HUDEP-2 (cell line): ENCODE measurements around the gene PIK3CG.
"Not testable (repeated sequence)": the region's sequence is repeated elsewhere in the genome, so short reads cannot be mapped to it uniquely, and the experiment has no call there.

ENCODE experiments used
- DNase-seq, 76 experiments: peaks; one replicate each; lab custom pipeline; 2025; ENCODE audit not compliant: unreplicated experiment in 76 of 76; lab: John Stamatoyannopoulos, UW

The PIK3CG gene

DNA sequence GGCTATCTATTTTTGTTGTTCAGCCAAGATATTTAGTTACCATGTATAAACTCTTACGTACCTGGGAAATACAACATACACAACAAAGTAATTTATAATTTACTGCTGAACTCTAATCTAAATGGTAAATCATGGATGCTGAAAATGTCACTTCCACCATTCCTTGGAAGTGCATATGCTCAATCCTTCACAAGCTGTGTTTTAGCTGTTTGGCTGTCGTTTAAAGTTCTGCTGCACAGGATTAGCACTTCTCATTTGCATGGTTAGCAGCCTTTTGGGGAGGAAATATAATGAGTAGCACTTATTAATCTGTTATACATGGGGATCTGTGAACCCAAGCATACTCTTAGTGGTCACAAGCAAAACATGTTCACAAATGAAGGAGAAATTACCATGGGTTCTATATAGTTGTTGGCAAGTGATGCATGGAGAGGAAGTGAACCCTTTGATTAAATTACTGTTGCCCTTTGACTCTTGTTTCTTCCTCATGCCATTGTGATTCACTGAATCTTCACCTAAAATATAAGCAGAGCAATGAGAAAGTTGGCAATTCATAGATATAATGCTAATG lies 18.5 kb downstream of the PIK3CG start:
- no peak for DNase-seq

DNA sequence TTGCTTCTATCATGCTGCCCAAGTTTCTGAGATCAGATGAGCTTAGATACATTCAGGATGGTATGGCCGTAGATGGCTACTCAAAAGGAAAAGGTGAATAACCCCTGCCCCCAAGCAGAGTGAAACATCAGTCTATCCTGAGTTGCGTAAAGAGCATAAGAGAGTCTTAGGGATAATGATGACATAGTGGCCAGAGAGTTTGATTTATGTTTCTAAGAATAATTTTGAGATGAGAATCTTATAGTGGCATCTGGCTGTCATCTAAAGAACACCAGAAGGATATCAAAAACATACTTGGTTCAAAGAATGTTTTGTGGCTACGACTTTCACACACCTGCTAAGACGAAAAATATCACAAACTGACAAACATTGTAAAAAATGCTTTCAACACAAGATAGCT lies 20.6 kb downstream of the PIK3CG start:
- no peak for DNase-seq

DNA sequence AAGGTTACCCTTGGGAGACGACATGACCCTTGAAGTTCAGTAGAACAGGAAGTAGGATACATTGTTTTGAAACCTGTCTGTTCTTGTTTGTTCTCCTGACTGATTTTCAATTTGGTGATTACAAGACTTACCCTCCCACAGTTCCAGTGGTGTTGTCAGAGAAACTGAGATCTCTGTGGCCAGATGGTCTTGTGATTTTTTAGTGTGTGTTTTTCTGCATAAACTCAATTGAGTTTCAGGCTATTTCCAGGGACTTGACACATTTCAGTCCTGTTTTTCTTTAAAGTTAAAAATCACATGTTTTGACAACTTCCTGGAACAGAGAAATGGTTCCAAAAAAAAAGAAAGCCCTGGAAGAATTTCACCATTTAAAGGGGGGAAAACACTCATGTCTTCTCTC lies 22.3 kb downstream of the PIK3CG start:
- no peak for DNase-seq

- DNase-seq: no peak
Observed at GRCh38 chr7:106888204-106888603, 23.1 kb downstream of the PIK3CG start.

DNA sequence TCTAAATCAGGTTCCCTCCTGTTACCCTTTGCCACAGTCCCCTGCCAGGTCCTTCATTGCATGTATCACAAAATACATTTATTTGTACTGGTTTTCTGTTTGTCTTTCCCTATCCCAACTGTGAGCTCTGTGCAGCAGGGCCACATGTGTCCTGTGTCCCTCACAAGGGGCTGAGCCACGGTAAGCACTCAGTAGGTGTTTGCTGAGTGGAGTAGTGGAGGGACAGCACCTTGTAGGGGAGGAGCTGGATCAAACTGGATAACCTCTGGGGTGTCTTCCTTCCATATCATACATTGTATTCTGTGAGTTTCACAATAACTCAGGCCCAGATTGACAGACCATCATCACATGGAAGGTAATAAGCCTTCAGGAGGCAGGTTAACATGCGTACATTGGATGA lies 25.9 kb downstream of the PIK3CG start:
- no peak for DNase-seq

DNA sequence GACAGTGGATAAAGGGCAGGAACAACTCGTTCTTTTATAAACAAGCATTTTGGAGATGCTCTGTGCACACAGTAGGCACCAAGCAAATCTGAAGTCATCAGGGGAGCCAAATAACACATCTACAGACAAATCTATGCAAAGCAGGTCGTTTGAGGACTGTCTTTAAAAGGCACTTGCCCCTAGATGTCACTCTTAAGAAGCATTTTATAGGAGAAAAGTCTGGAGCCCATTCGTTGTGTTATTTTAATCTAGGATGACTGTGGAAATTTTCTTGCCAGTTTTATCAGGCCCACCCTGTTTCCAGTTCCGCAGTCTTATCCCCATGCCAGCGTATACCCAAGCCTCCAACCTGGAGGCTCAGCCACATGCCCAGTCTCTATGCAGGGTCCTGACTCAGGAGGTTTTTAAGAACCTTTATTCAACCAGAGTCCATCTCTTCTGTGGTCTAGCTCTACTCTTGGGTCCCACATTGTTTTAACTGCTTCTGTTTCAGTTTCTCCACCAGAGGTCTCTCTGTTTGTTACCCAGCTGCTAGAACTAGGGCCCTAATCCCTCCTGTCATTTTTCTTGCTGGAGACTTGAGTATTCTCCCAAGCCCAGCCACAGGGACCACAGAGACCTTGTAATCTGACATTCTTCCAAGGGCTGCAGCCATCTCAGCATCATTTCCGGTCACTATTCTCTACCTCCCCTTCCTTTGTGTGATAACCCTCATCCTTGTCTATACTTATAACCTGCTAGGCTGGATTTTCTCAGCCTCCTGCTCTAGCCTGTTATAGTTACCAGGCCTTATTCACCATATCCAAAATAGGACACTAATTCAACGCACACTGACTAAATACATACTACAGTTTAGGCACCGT lies 26.7 kb downstream of the PIK3CG start:
- DNase-seq: no peak

- no peak for DNase-seq
Observed at GRCh38 chr7:106893591-106893990, 28.5 kb downstream of the PIK3CG start.

GRCh38 chr7:106895246-106895864 lies 30.3 kb downstream of the PIK3CG start:
- DNase-seq: no peak

GRCh38 chr7:106896231-106896630 lies 31.1 kb downstream of the PIK3CG start:
- DNase-seq: no peak

GRCh38 chr7:106897553-106897952 lies 32.5 kb downstream of the PIK3CG start:
- DNase-seq: not testable (repeated sequence)

DNA sequence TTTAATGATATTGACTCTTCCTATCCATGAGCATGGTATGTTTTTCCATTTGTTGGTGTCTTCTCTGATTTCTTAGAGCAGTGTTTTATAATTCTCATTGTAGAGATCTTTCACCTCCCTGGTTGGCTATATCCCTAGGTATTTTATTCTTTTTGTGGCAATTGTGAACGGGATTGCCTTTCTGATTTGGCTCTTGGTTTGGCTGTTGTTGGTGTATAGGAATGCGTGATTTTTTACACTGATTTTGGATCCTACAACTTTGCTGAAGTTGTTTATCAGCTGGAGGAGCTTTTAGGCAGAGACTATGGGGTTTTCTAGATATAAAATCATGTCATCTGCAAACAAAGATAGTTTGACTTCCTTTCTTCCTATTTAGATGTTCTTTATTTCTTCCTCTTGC lies 33.9 kb downstream of the PIK3CG start:
- DNase-seq: not testable (repeated sequence)

DNA sequence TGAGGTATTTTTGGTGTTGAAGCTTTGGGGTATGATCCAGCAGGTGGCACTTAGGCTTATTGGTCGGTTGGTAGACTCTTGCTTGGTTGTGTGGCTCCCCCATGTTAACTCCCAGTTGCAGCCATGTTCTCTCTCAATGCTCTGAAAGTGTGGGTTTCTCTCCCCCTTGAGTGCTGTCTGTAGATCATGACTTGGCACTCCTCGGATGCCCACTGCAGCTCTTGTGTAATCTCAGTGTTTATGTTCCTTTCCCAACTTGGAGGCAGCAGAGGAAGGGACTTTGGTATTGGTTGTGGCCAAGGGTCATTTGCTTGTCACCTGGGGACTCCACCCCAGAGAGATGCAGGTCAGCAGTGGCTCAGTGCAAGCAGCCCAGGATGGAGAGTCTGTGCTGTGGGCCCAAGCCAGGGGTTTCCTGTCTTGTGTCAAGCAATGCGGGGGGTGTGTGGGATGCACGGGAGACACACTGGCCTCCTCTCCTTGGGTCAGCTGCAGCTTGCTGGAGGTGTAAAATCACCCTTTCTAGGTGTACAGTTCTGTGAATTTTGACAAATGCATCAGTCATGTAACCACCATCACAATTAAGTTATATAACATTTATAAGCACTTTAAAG lies 36.9 kb downstream of the PIK3CG start:
- no peak for DNase-seq

GRCh38 chr7:106905734-106906133 lies 40.7 kb downstream of the PIK3CG start:
- no peak for DNase-seq

DNA sequence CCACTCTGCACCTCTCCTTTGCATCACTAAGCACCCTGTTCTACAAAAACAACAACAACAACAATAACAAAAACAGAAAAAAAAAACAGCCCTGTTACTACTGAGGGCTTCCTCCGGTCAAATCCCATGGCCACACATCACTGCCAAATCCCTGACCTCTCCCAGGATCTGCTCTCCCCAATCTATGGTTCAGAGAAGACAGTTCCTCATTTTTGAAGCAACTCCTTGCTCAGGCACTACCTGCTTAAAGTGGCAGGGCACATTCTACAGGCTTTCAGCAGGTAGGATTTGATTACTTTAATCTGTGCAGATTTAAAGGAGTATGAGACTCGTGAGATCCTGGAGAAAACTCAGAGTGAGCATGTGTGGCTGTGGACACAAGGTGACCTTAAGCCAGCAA lies 46.9 kb downstream of the PIK3CG start:
- DNase-seq: no peak

DNA sequence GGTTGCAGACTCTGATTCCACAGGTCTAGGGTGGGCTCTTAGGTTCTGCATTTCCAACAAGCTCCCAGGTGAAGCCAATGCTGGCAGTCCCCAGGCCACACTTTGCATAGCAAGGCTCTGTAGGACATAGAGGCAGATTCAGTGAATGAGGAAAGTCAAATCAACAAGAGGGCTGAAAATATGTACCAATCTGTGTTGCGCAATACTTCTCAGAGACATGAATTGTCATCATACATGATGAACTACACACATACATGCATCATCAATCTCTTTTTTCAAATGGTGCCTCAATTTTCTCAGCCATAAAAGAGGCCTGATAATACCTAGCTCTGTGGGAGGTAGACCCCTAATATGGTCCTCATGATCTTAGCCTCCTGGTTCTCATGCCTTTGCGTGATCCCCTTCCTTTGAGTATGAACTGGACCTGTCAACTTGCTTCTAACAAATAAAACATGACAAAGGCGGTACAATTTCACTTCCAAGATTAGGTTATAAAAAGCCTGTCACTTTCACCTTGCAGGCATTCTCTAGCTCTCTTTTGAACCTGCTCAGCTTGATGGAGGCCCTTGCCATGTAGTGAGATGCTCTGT lies 49.0 kb downstream of the PIK3CG start:
- DNase-seq: no peak

GRCh38 chr7:106915407-106915806 lies 50.3 kb downstream of the PIK3CG start:
- no peak for DNase-seq

GRCh38 chr7:106915873-106916272 lies 50.8 kb downstream of the PIK3CG start:
- no peak for DNase-seq

DNA sequence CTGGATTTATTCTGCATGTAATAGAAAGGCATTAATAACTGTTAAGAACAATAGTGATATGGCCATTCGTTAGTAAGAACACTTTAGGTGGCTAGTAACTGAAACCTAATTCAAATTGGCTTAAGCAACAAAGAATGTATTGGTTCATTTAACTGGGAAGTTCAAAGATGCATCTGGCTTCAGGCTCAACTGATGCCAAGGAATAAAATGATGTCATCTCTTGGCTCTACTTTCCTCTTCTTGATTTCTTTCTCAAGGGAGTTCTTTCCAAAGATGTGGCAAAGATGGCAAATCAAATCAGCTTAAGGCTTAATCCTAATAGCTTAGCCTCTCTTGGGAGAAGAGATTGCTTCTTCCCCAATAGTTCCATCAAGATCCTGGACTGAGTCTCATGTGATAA lies 51.6 kb downstream of the PIK3CG start:
- DNase-seq: no peak

DNA sequence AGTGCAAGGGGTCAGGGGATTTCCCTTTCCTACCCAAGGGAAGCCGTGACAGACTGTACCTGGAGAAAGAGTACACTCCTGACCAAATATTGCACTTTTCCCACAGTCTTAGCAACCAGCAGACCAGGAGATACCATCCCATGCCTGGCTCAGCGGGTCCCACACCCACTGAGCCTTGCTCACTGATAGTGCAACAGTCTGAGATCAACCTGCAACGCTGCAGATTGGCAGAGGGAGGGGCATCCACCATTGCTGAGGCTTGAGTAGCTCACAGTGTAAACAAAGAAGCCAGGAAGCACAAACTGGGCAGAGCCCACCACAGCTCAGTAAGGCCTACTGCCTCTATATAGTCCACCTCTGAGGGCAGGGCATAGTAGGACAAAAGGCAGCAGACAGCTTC lies 53.9 kb downstream of the PIK3CG start:
- DNase-seq: peak in 9 of 76 experiments; percentile 1 to 11 (median 4)

GRCh38 chr7:106924468-106924867 lies 59.4 kb downstream of the PIK3CG start:
- DNase-seq: not testable (repeated sequence)

DNA sequence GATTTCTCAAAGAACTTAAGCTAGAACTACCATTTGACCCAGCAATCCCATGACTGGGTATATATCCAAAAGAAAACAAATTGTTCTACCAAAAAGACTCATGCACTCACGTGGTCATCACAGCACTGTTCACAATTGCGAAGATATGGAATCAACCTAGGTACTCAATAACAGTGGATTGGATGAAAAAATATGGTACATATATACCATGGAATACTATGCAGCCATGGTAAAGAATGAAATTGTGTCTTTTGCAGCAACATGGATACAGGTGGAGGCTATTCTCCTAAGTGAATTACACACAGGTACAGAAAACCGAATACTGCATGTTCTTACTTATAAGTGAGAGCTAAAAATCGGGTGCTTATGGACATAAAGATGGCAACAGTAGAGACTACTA lies 61.8 kb downstream of the PIK3CG start:
- no peak for DNase-seq
